Bronchial smooth muscle cell (primary cell): Measurements from ENCODE around the gene RIMBP3C. TPM values are rescaled to one million over a fixed set of nuclear protein-coding genes. Genes with fewer than 3 reads are reported as not detected.

Source experiments
- total RNA-seq: library from RNA; depleted of rRNA; stranded (reverse); fragments of >200 nt; gene quantifications from 2 replicates; pipeline ENCODE4 v1.2.1, GENCODE V29; 2014

Gene RIMBP3C
- total RNA-seq = 0.09 and 0.47 TPM in 2 replicates

GRCh38 chr22:21551361-21551760 lies at the start of gene RIMBP3C:
RIMBP3C (minus strand) TSS chr22:21551461; CDS start chr22:21550976, 485 bp downstream.

GRCh38 chr22:21567456-21568346 lies 16.4 kb upstream of the RIMBP3C start, which contains the start of gene UBE2L3:
UBE2L3 (plus strand) TSS chr22:21567714; CDS start chr22:21567745, 31 bp downstream.

Other genes starting within 250 kb of the RIMBP3C start
- gene RIMBP3B, start 167.7 kb downstream of the RIMBP3C start, total RNA-seq = under 0.01 and 0.16 TPM in 2 replicates
- gene HIC2, start 134.1 kb downstream of the RIMBP3C start, total RNA-seq = 2.8 and 3.3 TPM in 2 replicates
- gene TMEM191C, start 84.1 kb downstream of the RIMBP3C start, total RNA-seq = 0.34 and 1.1 TPM in 2 replicates
- gene UBE2L3, start 16.3 kb upstream of the RIMBP3C start, total RNA-seq = 12.2 and 23.2 TPM in 2 replicates
- gene YDJC, start 78.6 kb upstream of the RIMBP3C start, total RNA-seq = 4.4 and 10.2 TPM in 2 replicates
- 0.16 and 0.26 TPM in 2 replicates for gene CCDC116, start 81.3 kb upstream of the RIMBP3C start, total RNA-seq
- 12.4 and 22.7 TPM in 2 replicates for gene SDF2L1, start 90.8 kb upstream of the RIMBP3C start, total RNA-seq
- gene PPIL2, start 114.6 kb upstream of the RIMBP3C start, total RNA-seq = 19.7 and 23.7 TPM in 2 replicates
- 0.47 and 1.3 TPM in 2 replicates for gene YPEL1, start 184.3 kb upstream of the RIMBP3C start, total RNA-seq